ENCODE results near the gene FAM53B. TPM values are rescaled to one million over a fixed set of nuclear protein-coding genes. Genes with fewer than 3 reads are reported as not detected.
"Not testable (repeated sequence)": the region's sequence is repeated elsewhere in the genome, so short reads cannot be mapped to it uniquely, and the experiment has no call there.

The FAM53B gene
- total RNA-seq, 1 donor from 2014 or later, result 27.1 TPM

- DNase-seq (ENCODE audit: low spot score), result not testable (repeated sequence)
Observed at GRCh38 chr10:124610851-124611250, 133.3 kb downstream of the FAM53B start.

- DNase-seq (ENCODE audit: low spot score), result not testable (repeated sequence)
Observed at GRCh38 chr10:124610186-124610585, 134.0 kb downstream of the FAM53B start.

GRCh38 chr10:124609698-124610097 lies 134.5 kb downstream of the FAM53B start:
- DNase-seq (ENCODE audit: low spot score), result no peak

- no peak for DNase-seq (ENCODE audit: low spot score)
Observed at GRCh38 chr10:124608093-124608721, 136.0 kb downstream of the FAM53B start.

- no peak for DNase-seq (ENCODE audit: low spot score)
Observed at GRCh38 chr10:124607693-124608092, 136.5 kb downstream of the FAM53B start.

- DNase-seq (ENCODE audit: low spot score), result no peak
Observed at GRCh38 chr10:124606822-124607221, 137.4 kb downstream of the FAM53B start.

- DNase-seq (ENCODE audit: low spot score), result no peak
Observed at GRCh38 chr10:124605856-124606812, 138.0 kb downstream of the FAM53B start.

- DNase-seq (ENCODE audit: low spot score), result no peak
Observed at GRCh38 chr10:124605481-124605855, 138.7 kb downstream of the FAM53B start.

- no peak for DNase-seq (ENCODE audit: low spot score)
Observed at GRCh38 chr10:124605001-124605370, 139.2 kb downstream of the FAM53B start.

GRCh38 chr10:124604214-124605000 lies 139.8 kb downstream of the FAM53B start:
- DNase-seq (ENCODE audit: low spot score), result no peak

GRCh38 chr10:124603376-124604213 lies 140.6 kb downstream of the FAM53B start:
- no peak for DNase-seq (ENCODE audit: low spot score)

GRCh38 chr10:124602646-124603365 lies 141.4 kb downstream of the FAM53B start:
- no peak for DNase-seq (ENCODE audit: low spot score)

- no peak for DNase-seq (ENCODE audit: low spot score)
Observed at GRCh38 chr10:124602121-124602561, 142.0 kb downstream of the FAM53B start.

GRCh38 chr10:124601431-124602120 lies 142.6 kb downstream of the FAM53B start:
- no peak for DNase-seq (ENCODE audit: low spot score)

GRCh38 chr10:124601016-124601415 lies 143.2 kb downstream of the FAM53B start:
- no peak for DNase-seq (ENCODE audit: low spot score)

GRCh38 chr10:124600051-124600880 lies 143.9 kb downstream of the FAM53B start:
- no peak for DNase-seq (ENCODE audit: low spot score)

- DNase-seq (ENCODE audit: low spot score), result no peak
Observed at GRCh38 chr10:124599588-124600050, 144.6 kb downstream of the FAM53B start.

- DNase-seq (ENCODE audit: low spot score), result no peak
Observed at GRCh38 chr10:124598773-124599587, 145.2 kb downstream of the FAM53B start.
